WI38 (cell line): ENCODE results near the gene RIMS4.

Source experiments
- H3K4me3 ChIP-seq: 2 replicates; pipeline ENCODE4 v1.5.1; 2011; ENCODE audit warnings: low read depth, mild to moderate bottlenecking, control low read depth, low read length
- TF ChIP-seq, protein P1 (sequence below): IDR thresholded peaks from 2 replicates; pipeline ENCODE4 v1.5.1; 2012; ENCODE audit warnings: low read depth, mild to moderate bottlenecking, control low read depth, low read length

RIMS4 gene

DNA sequence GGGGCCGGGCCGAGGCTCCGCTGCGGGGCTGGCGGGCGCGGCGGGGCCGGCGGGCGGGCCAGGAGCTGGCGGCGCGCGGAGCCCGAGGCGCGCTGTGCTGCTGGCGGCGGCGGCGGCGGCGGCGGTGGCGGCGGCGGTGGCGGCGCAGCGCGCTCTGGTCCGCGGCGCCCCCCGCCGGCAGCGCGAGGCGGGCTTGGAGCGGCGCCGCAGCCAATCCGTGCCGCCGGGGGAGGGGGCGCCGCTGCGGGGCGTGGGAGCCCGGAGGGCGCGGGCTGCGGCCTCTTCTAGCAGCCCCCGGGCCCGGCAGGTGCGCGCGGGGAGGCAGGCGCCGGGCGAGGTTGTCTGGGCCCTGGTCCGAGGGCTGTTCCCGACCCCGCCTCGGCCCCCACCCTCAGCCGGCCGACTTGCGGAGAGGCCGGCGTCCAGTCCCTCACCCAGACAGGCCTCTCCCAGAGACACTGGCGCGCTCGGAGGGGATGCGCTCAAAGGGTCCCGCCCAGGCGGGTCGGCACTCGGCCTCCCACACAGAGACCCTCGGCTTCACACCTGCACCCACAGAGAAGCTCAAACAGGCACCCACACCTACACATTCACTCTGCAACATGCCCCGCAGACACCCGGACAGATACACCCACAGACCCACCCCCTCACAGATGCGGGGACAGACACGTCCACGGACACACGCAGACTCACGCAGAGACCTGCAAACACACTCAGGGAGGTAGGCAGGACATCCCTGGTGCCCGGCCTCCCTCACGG, at the start of gene RIMS4:
Gene RIMS4, minus strand, starts transcription at position 156 of the 759 bp plus-strand sequence. CDS start 275 bp downstream, outside the sequence.
- TF ChIP-seq, protein P1, sequence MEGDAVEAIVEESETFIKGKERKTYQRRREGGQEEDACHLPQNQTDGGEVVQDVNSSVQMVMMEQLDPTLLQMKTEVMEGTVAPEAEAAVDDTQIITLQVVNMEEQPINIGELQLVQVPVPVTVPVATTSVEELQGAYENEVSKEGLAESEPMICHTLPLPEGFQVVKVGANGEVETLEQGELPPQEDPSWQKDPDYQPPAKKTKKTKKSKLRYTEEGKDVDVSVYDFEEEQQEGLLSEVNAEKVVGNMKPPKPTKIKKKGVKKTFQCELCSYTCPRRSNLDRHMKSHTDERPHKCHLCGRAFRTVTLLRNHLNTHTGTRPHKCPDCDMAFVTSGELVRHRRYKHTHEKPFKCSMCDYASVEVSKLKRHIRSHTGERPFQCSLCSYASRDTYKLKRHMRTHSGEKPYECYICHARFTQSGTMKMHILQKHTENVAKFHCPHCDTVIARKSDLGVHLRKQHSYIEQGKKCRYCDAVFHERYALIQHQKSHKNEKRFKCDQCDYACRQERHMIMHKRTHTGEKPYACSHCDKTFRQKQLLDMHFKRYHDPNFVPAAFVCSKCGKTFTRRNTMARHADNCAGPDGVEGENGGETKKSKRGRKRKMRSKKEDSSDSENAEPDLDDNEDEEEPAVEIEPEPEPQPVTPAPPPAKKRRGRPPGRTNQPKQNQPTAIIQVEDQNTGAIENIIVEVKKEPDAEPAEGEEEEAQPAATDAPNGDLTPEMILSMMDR = no peak
- H3K4me3 ChIP-seq = no peak within 1 kb of the TSS

DNA sequence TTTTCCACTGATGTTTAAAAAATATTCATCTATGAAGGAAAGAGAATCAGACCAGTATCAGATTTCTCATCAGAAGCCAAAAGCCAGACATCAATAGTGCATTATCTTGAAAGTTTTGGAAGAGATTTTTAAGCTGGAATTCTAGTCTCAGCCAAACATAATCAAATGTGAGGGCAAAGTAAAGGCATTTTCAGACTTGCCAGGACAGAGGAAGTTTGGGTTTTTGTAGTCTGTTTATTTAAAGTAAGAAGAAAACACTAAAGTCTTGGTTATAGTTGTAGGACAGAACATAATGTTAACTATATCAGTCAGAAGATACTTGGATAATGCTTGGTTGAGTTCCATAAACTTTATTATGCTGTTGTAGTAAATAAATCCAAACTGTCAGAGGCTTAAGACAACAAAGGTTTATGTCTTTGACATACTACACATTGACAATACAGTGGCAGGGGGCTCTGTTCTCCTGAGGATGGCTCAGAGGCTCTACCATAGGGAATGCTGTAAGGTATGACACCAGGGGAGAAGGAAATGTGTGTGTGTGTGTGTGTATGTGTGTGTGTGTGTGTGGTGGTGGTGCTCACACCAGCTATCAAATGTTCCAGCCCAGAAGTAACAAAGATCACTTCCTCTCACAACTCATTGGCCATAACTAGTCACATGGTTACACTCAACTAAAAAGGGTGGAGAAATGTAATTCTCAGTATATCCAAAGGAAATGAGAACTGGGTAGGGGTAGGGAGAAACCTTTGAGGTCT, 48.4 kb upstream of the RIMS4 start:
- no peak overlapping the region for H3K4me3 ChIP-seq
- TF ChIP-seq, protein P1 = no peak

GRCh38 chr20:44856856-44857448, 46.6 kb upstream of the RIMS4 start:
- TF ChIP-seq, protein P1 = no peak
- H3K4me3 ChIP-seq = no peak overlapping the region

DNA sequence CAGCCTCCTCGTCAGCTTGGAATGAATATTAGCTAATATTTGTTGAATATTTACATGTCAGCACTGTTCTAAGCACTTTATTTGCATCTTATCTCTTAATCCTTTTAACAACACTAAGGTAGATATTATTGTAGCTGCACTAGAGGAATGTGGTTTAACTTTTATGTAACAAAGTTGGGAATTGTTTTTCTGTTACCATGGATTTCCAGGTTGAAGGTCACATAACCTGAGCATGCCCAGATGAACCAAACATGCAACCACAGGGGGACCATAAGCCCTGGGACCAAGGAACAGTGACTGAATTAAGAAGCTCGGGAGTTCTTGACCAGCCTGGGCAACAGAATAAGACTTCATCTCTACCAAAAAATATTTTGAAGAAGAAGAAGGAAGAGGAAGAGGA, 46.1 kb upstream of the RIMS4 start:
- H3K4me3 ChIP-seq = no peak overlapping the region

DNA sequence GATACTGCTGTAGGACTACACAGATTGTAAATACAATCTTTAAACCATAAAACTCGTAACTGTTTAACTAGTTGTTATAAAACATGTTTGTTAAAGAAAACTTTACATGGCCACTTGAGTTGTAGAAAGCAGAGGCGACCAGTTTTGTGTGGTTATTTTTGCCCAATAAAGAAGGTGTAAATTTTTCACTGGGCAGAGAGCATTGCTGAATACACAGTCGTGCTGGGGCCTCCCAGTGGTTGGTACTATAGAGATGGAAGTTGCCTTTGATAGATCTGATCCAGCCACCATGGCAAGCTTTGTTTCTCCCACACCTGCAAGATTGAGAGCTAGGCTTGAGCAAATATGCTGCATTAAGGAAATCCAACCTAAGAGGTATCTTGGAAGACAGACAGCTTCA, 41.2 kb upstream of the RIMS4 start:
- TF ChIP-seq, protein P1 = no peak
- no peak overlapping the region for H3K4me3 ChIP-seq

More for the DNA sequence above, 46.1 kb upstream of the RIMS4 start:
- TF ChIP-seq, protein P1 = no peak

GRCh38 chr20:44850837-44851236, 40.5 kb upstream of the RIMS4 start:
- H3K4me3 ChIP-seq = no peak overlapping the region
- TF ChIP-seq, protein P1 = no peak
